ENCODE data around the gene IL9.
A peak's percentile ranks its signal among the peaks of the same experiment; 100 is the strongest.

Gene IL9

DNA sequence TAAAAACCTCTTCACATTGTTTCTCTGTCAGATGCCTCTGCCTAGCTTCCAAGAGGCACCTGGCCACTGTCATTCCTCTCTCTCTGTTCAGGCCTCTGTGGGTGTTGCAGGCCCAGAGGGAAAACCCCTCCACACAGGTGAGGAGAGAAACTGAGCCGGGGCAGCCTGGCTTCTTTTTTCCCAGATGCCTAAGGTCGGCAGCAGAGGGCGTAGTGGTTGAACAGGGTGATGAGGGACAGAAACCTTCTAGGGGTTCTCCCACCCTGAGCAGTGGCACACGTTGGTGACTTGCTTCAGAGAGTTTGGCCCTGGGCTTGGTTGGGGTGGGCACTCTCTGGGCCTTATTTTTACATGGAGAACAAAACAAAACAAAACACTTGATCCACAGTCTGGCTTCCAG, 12.2 kb downstream of the IL9 start:
- no peak for TF ChIP-seq PAX5 (IDR thresholded peaks at IDR 0.05; ENCODE audit: insufficient read depth, low read length, severe bottlenecking)
- no peak for TF ChIP-seq POU2F2 (IDR thresholded peaks at IDR 0.05; ENCODE audit: low read depth, low read length)
- TF ChIP-seq SPI1 (IDR thresholded peaks at IDR 0.05; ENCODE audit: low read depth, low read length): no peak
- no peak for TF ChIP-seq POLR2A (IDR thresholded peaks at IDR 0.05; ENCODE audit: low read depth, low read length)
- TF ChIP-seq TAF1 (IDR thresholded peaks at IDR 0.05; ENCODE audit: low read depth, low read length): no peak
- no peak for TF ChIP-seq POLR2AphosphoS5 (IDR thresholded peaks at IDR 0.05; ENCODE audit: low read depth, low read length)
- DNase-seq (ENCODE audit: insufficient read length, low spot score) (peak; percentile 25), FAIRE-seq (no peak)

DNA sequence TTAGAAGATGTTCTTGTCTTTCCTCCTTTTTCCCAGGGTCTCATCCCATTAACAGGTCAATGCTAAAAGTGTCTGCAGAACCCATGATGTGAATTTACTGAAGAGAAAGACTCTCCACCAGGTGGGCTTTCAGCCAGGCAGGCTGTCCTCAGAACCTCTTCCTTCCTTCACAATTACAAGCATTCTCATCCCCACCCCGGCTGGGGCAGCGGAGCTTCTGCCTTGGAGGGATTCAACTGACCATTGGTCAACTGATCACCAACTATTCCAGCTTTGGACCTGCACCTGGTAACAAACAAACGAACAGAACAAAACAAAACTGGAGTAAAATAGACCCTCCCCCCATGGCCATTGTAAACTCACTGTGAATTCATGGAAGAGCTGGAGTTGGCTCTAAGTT, 12.6 kb downstream of the IL9 start:
- TF ChIP-seq TAF1 (IDR thresholded peaks at IDR 0.05; ENCODE audit: low read depth, low read length): no peak
- no peak for TF ChIP-seq POLR2AphosphoS5 (IDR thresholded peaks at IDR 0.05; ENCODE audit: low read depth, low read length)
- TF ChIP-seq POU2F2 (IDR thresholded peaks at IDR 0.05; ENCODE audit: low read depth, low read length): no peak
- no peak for TF ChIP-seq SPI1 (IDR thresholded peaks at IDR 0.05; ENCODE audit: low read depth, low read length)
- no peak for TF ChIP-seq PAX5 (IDR thresholded peaks at IDR 0.05; ENCODE audit: insufficient read depth, low read length, severe bottlenecking)
- TF ChIP-seq POLR2A (IDR thresholded peaks at IDR 0.05; ENCODE audit: low read depth, low read length): no peak
- DNase-seq (ENCODE audit: insufficient read length, low spot score) (no peak), FAIRE-seq (no peak)

DNA sequence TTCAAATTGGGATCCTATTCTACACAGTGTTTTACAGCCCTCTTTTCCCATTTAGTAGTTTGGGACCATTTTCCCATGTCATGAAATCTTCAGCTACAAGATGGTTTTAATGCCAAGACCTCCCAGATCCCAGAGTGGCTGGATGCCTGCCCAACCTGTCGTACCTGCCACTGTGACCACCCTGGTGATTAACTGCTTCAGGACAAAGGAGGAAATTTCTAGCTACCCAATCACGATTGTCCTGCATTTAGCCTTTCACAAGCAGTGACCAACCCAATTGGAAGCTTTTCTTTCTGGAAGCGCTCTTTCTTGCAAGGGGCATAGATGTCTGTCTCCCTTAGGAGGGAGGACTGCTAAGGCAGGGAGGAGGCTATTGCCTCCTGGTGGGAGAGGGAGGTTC, 13.8 kb downstream of the IL9 start:
- FAIRE-seq: no peak
- DNase-seq (ENCODE audit: insufficient read length, low spot score): no peak

DNA sequence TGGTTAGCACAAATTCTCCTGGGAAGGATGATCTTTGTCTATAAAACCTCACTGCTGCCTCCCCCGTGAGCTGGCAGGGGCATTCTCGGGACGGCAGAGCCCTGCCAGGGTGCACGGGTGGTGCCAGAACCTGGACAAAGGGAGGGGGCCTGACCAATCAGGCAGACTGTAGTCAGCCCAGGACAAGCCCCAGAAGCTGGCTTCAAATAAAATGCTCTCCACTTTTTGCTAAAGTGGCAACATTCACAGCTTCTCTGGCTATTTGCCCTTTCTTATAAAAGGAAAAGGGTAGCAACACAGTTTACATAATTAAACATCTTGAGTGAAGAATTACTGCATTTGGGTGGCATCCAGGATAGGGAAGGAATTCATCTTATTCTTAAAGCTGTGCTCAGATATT, 14.4 kb downstream of the IL9 start:
- DNase-seq (ENCODE audit: insufficient read length, low spot score) (no peak), FAIRE-seq (no peak)
- TF ChIP-seq PAX5 (IDR thresholded peaks at IDR 0.05; ENCODE audit: insufficient read depth, low read length, severe bottlenecking) (no peak), POLR2AphosphoS5 (IDR thresholded peaks at IDR 0.05; ENCODE audit: low read depth, low read length) (no peak), SPI1 (IDR thresholded peaks at IDR 0.05; ENCODE audit: low read depth, low read length) (no peak), TAF1 (IDR thresholded peaks at IDR 0.05; ENCODE audit: low read depth, low read length) (no peak), POU2F2 (IDR thresholded peaks at IDR 0.05; ENCODE audit: low read depth, low read length) (no peak), POLR2A (IDR thresholded peaks at IDR 0.05; ENCODE audit: low read depth, low read length) (no peak)

More for the DNA sequence above, 13.8 kb downstream of the IL9 start:
- no peak for TF ChIP-seq POU2F2 (IDR thresholded peaks at IDR 0.05; ENCODE audit: low read depth, low read length)
- TF ChIP-seq TAF1 (IDR thresholded peaks at IDR 0.05; ENCODE audit: low read depth, low read length): no peak
- no peak for TF ChIP-seq SPI1 (IDR thresholded peaks at IDR 0.05; ENCODE audit: low read depth, low read length)
- TF ChIP-seq POLR2AphosphoS5 (IDR thresholded peaks at IDR 0.05; ENCODE audit: low read depth, low read length): no peak
- TF ChIP-seq POLR2A (IDR thresholded peaks at IDR 0.05; ENCODE audit: low read depth, low read length): no peak
- TF ChIP-seq PAX5 (IDR thresholded peaks at IDR 0.05; ENCODE audit: insufficient read depth, low read length, severe bottlenecking): no peak

DNA sequence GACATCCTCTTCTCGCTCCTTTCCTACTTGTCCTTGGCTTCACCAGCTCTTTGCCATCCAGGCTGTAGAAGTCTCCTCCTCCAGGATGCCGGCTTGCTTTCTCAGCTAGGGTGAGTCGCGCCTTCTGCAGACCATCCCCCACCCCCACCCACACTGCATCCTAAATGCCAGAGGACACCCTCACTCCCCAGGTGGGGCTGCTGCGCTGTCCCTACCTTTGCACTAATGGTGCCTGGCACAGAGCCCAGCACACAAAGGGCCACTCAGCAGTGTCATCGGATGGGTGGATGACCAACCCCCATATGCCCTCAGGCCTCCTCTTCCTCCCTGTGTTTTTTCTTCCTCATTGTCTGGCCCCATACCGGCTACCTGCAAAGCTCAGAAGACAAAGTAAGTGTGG, 14.8 kb downstream of the IL9 start:
- TF ChIP-seq PAX5 (IDR thresholded peaks at IDR 0.05; ENCODE audit: insufficient read depth, low read length, severe bottlenecking): no peak
- TF ChIP-seq TAF1 (IDR thresholded peaks at IDR 0.05; ENCODE audit: low read depth, low read length): no peak
- no peak for TF ChIP-seq POLR2A (IDR thresholded peaks at IDR 0.05; ENCODE audit: low read depth, low read length)
- DNase-seq (ENCODE audit: insufficient read length, low spot score): no peak

DNA sequence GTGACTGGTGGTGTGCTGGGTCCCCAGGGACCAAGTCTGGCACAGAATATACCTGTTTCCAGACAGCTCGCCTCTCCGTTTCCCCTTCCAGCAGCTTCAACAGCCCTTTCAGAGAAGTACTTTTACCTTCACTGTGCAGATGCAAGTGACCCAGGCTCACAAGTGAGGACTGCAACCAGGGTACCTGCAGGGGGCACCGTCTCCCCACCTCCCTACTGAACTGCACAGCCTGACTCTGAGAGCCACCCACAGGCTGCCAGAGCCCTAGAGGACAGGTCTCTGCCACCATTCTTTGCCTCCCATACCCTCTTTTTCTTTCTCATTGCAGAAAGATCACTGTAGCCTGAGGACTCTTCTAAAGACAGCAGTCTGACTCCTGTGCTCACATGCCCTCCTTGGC, 15.4 kb downstream of the IL9 start:
- FAIRE-seq (no peak), DNase-seq (ENCODE audit: insufficient read length, low spot score) (no peak)
- no peak for TF ChIP-seq POLR2A (IDR thresholded peaks at IDR 0.05; ENCODE audit: low read depth, low read length)
- TF ChIP-seq SPI1 (IDR thresholded peaks at IDR 0.05; ENCODE audit: low read depth, low read length): no peak
- no peak for TF ChIP-seq PAX5 (IDR thresholded peaks at IDR 0.05; ENCODE audit: insufficient read depth, low read length, severe bottlenecking)
- no peak for TF ChIP-seq POLR2AphosphoS5 (IDR thresholded peaks at IDR 0.05; ENCODE audit: low read depth, low read length)
- no peak for TF ChIP-seq TAF1 (IDR thresholded peaks at IDR 0.05; ENCODE audit: low read depth, low read length)
- TF ChIP-seq POU2F2 (IDR thresholded peaks at IDR 0.05; ENCODE audit: low read depth, low read length): no peak

More for the DNA sequence above, 14.8 kb downstream of the IL9 start:
- FAIRE-seq: no peak

DNA sequence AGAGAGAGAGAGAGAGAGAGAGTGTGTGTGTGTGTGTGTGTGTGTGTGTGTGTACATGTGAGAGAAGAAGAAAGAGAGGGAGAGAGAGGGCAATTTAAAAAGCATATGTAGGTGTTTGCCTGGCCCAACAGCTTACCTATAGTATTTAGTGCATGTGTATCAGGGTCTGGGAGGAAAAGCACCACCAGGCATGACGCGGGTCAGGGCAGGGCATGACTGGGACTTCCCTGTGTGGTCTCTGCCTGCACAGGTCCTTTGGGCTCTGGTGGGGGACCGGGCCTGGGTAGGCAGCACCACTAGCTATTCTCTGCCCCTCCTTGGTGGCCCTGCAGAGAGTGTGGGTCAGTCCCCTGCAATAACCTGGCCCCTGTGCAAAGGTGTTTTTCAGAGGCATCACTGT, 16.1 kb downstream of the IL9 start:
- TF ChIP-seq SPI1 (IDR thresholded peaks at IDR 0.05; ENCODE audit: low read depth, low read length) (no peak), POU2F2 (IDR thresholded peaks at IDR 0.05; ENCODE audit: low read depth, low read length) (no peak), PAX5 (IDR thresholded peaks at IDR 0.05; ENCODE audit: insufficient read depth, low read length, severe bottlenecking) (no peak), TAF1 (IDR thresholded peaks at IDR 0.05; ENCODE audit: low read depth, low read length) (no peak), POLR2AphosphoS5 (IDR thresholded peaks at IDR 0.05; ENCODE audit: low read depth, low read length) (no peak), POLR2A (IDR thresholded peaks at IDR 0.05; ENCODE audit: low read depth, low read length) (no peak)
- no peak for DNase-seq (ENCODE audit: insufficient read length, low spot score)

DNA sequence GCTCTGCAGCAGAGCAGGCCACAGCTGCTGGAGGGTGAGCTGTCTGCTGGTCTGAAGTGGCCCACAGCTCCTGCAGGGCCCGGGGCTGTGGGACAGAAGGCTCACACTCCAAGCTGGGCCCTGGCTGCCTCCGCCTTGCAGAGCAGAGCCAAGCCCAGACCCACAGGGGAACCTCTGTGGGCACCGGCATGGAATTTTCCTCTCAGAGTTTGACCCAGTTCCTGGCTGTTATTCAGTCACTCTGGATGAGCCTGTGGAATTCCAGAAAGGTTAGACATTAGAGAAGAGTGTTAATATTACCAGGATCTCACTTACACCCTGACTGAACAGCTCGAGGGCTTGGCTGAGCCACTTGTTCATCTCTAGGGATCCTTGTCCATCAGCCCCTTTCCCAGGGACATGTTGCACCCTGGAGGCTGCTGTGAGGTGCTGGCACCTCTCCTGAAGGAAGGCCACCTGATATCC, 17.5 kb downstream of the IL9 start:
- no peak for TF ChIP-seq POLR2A (IDR thresholded peaks at IDR 0.05; ENCODE audit: low read depth, low read length)
- DNase-seq (ENCODE audit: insufficient read length, low spot score): no peak
- no peak for FAIRE-seq

More for the DNA sequence above, 16.1 kb downstream of the IL9 start:
- no peak for FAIRE-seq

DNA sequence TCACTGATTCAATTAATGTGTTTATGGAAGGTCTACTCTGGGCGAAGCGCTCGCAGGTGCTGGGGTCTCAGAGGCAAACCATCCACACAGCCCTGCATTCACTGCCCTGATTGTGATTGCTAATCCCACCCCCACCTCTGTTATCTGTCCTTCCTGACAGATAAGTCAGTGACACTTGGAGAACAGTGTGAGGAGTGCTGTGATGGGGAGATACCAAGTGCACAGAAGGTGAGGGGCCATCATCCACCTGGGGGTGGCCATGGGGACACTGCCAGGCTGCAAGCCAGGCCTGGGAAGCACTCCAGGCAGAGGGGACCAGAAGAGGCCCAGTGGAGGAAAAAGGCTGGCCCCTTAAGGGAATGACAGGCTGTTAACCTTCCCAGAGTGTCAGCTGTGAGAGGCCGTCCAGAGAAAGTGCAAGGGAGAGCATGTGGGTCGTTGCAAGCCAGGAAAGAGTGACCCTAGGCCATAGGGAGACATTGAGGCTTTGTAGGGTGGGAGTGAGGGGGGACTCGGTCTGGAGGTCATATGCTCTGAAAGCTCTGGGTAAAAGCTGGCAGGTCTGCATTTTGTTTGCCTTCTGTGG, 18.0 kb downstream of the IL9 start:
- no peak for FAIRE-seq

DNA sequence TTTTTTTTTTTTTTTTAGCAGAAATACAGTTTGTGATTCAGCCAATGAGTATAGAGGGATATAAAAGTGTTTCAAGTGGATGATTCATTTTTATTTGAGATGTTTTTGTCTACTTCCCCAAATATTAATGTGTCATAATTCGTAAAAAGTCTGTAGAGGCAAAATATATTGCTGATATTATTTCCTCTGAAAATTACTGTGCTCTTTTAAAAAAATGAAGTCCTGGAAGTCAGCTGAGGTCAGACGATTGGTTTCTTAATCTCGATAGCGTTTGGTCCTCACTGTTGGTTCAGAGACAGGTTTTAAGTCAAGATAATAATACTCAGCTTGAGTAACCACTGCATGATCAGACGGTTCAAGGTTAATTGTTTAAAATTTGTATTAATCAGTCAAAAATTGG, 19.5 kb downstream of the IL9 start:
- DNase-seq (ENCODE audit: insufficient read length, low spot score): no peak
- TF ChIP-seq PAX5 (IDR thresholded peaks at IDR 0.05; ENCODE audit: insufficient read depth, low read length, severe bottlenecking) (no peak), POLR2A (IDR thresholded peaks at IDR 0.05; ENCODE audit: low read depth, low read length) (no peak), TAF1 (IDR thresholded peaks at IDR 0.05; ENCODE audit: low read depth, low read length) (no peak), POLR2AphosphoS5 (IDR thresholded peaks at IDR 0.05; ENCODE audit: low read depth, low read length) (no peak), POU2F2 (IDR thresholded peaks at IDR 0.05; ENCODE audit: low read depth, low read length) (no peak)
- no peak for FAIRE-seq

More for the DNA sequence above, 18.0 kb downstream of the IL9 start:
- TF ChIP-seq TAF1 (IDR thresholded peaks at IDR 0.05; ENCODE audit: low read depth, low read length): no peak
- no peak for TF ChIP-seq POLR2AphosphoS5 (IDR thresholded peaks at IDR 0.05; ENCODE audit: low read depth, low read length)
- no peak for TF ChIP-seq POLR2A (IDR thresholded peaks at IDR 0.05; ENCODE audit: low read depth, low read length)
- TF ChIP-seq SPI1 (IDR thresholded peaks at IDR 0.05; ENCODE audit: low read depth, low read length): no peak
- no peak for TF ChIP-seq POU2F2 (IDR thresholded peaks at IDR 0.05; ENCODE audit: low read depth, low read length)
- TF ChIP-seq PAX5 (IDR thresholded peaks at IDR 0.05; ENCODE audit: insufficient read depth, low read length, severe bottlenecking): no peak
- DNase-seq (ENCODE audit: insufficient read length, low spot score): no peak

All from GM12891 (cell line).